SK-N-SH (cell line): ENCODE measurements around the gene UGCG. TPM values are rescaled to one million over a fixed set of nuclear protein-coding genes. Genes with fewer than 3 reads are reported as not detected.
A peak's percentile ranks its signal among the peaks of the same experiment; 100 is the strongest.

Experiments used
- CTCF ChIA-PET: fragments of 300-600, 350-600 bp; formaldehyde crosslinking; extraction: SDS; loops from one replicate; lab custom pipeline; 2021; lab: Yijun Ruan, JAX
- POLR2A ChIA-PET: fragments of 350-600 bp; sonication (Branson Sonifier 250); formaldehyde crosslinking; extraction: SDS; loops from one replicate; lab custom pipeline; 2020; ENCODE audit warnings: antibody characterized with exemption, inconsistent platforms; lab: Yijun Ruan, JAX
- DNase-seq: peaks from one replicate; pipeline ENCODE4 v3.0.0; 2012
- H2AFZ ChIP-seq: fragments of 200-600 bp; sonication (generic); 2 replicates; pipeline ENCODE4 v1.8.1; 2016; ENCODE audit warnings: antibody characterized with exemption, mild to moderate bottlenecking, low read depth
- H3F3A ChIP-seq: fragments of 200-600 bp; sonication (generic); replicated peaks from 2 replicates; pipeline ENCODE3; 2016; ENCODE audit warnings: antibody characterized with exemption, mild to moderate bottlenecking; ENCODE audit not compliant: insufficient read depth
- H3K27ac ChIP-seq, 2 experiments: fragments of 200-500 bp in 1 of 2; fragments of 200-600 bp in 1 of 2; sonication (Bioruptor generic) in 1 of 2; sonication (generic), shearing (Covaris generic) in 1 of 2; 2 replicates each; pipeline versions ENCODE4 v1.5.1 to v1.6.1; 2014 to 2016; ENCODE audit warnings: low read depth in 2 of 2, inconsistent platforms in 1 of 2, low read length in 1 of 2, mild to moderate bottlenecking in 1 of 2, mixed read lengths in 1 of 2
- H3K27me3 ChIP-seq: fragments of 200-600 bp; sonication (generic), shearing (Covaris generic); 2 replicates; pipeline ENCODE4 v1.6.1; 2016; ENCODE audit warnings: mixed run types; ENCODE audit not compliant: insufficient read depth
- H3K36me3 ChIP-seq, 2 experiments: fragments of 200-500 bp in 1 of 2; fragments of 200-600 bp in 1 of 2; sonication (Bioruptor generic) in 1 of 2; sonication (generic) in 1 of 2; replicated peaks in 1 of 2; 2 replicates each; pipeline versions ENCODE3 to v1.5.1; 2014 to 2016; ENCODE audit warnings: low read length in 1 of 2, mild to moderate bottlenecking in 1 of 2; ENCODE audit not compliant: insufficient read depth in 2 of 2, control insufficient read depth in 1 of 2
- H3K4me1 ChIP-seq, 2 experiments: fragments of 200-500 bp in 1 of 2; fragments of 200-600 bp in 1 of 2; sonication (Bioruptor generic) in 1 of 2; sonication (generic), shearing (Covaris generic) in 1 of 2; 2 replicates each; pipeline versions ENCODE4 v1.5.1 to v1.6.1; 2014 to 2016; ENCODE audit warnings: low read depth in 1 of 2, low read length in 1 of 2, mixed run types in 1 of 2; ENCODE audit not compliant: insufficient read depth in 2 of 2, control insufficient read depth in 1 of 2
- H3K4me2 ChIP-seq: fragments of 200-600 bp; sonication (generic), shearing (Covaris generic); 2 replicates; pipeline ENCODE4 v1.6.1; 2017; ENCODE audit warnings: mixed run types
- H3K4me3 ChIP-seq, 2 experiments: fragments of 200-500 bp in 1 of 2; fragments of 200-600 bp in 1 of 2; sonication (Bioruptor generic) in 1 of 2; sonication (generic), shearing (Covaris generic) in 1 of 2; 2 replicates each; pipeline versions ENCODE4 v1.5.1 to v1.8.1; 2014 to 2016; ENCODE audit warnings: low read depth in 2 of 2, inconsistent platforms in 1 of 2, low read length in 1 of 2, mild to moderate bottlenecking in 1 of 2, mixed read lengths in 1 of 2, moderate library complexity in 1 of 2
- H3K79me2 ChIP-seq: fragments of 200-600 bp; sonication (generic); 2 replicates; pipeline ENCODE4 v1.8.1; 2017; ENCODE audit warnings: mild to moderate bottlenecking; ENCODE audit not compliant: insufficient read depth
- H3K9ac ChIP-seq: fragments of 200-600 bp; sonication (generic); 2 replicates; pipeline ENCODE4 v1.6.1; 2017; ENCODE audit warnings: mixed run types
- H3K9me2 ChIP-seq: fragments of 200-600 bp; sonication (generic); 2 replicates; pipeline ENCODE4 v1.6.1; 2017; ENCODE audit warnings: mixed run types
- H3K9me3 ChIP-seq: fragments of 200-600 bp; sonication (generic); 2 replicates; pipeline ENCODE4 v1.6.1; 2017; ENCODE audit warnings: mixed run types, mild to moderate bottlenecking, moderate library complexity
- H4K20me1 ChIP-seq: fragments of 200-600 bp; sonication (generic); 2 replicates; pipeline ENCODE4 v1.6.1; 2017; ENCODE audit warnings: mild to moderate bottlenecking, mixed run types; ENCODE audit not compliant: insufficient read depth
- CTCF ChIP-seq: fragments of 200-600 bp; sonication (generic); IDR thresholded peaks from 2 replicates; pipeline ENCODE4 v1.6.1; 2017; ENCODE audit warnings: antibody characterized with exemption, mild to moderate bottlenecking, moderate library complexity
- ELF1 ChIP-seq: IDR thresholded peaks from 2 replicates; pipeline ENCODE4 v1.4.0; 2012
- EP300 ChIP-seq, 2 experiments: IDR thresholded peaks; 2 replicates each; pipeline versions ENCODE4 v1.4.0 to v1.6.1; 2012; ENCODE audit warnings: borderline replicate concordance in 1 of 2, low read depth in 1 of 2, low read length in 1 of 2
- EZH2phosphoT487 ChIP-seq: fragments of 200-600 bp; sonication (generic); IDR thresholded peaks from 2 replicates; pipeline ENCODE4 v1.6.1; 2017; ENCODE audit warnings: low read depth, mixed run types, mild to moderate bottlenecking, antibody characterized with exemption, moderate library complexity, borderline replicate concordance
- FOSL2 ChIP-seq: IDR thresholded peaks from 2 replicates; pipeline ENCODE4 v1.4.0; 2012; ENCODE audit warnings: low read depth, mild to moderate bottlenecking, moderate library complexity, borderline replicate concordance
- FOXM1 ChIP-seq: IDR thresholded peaks from 2 replicates; pipeline ENCODE4 v1.4.0; 2012; ENCODE audit warnings: low read depth, mild to moderate bottlenecking
- IRF3 ChIP-seq: fragments of 150-350 bp; IDR thresholded peaks from 2 replicates; pipeline ENCODE4 v1.6.1; 2016; ENCODE audit warnings: mild to moderate bottlenecking, low read depth, low read length
- JUND ChIP-seq: IDR thresholded peaks from 2 replicates; pipeline ENCODE4 v1.4.0; 2012
- MEF2A ChIP-seq: IDR thresholded peaks from 2 replicates; pipeline ENCODE4 v1.4.0; 2012; ENCODE audit warnings: low read depth, borderline replicate concordance
- MXI1 ChIP-seq: IDR thresholded peaks from 2 replicates; pipeline ENCODE4 v1.6.1; 2012; ENCODE audit warnings: mild to moderate bottlenecking, low read depth, low read length, improper control_type of control experiment
- NFIC ChIP-seq: IDR thresholded peaks from 2 replicates; pipeline ENCODE4 v1.4.0; 2012; ENCODE audit warnings: borderline replicate concordance
- PBX3 ChIP-seq: IDR thresholded peaks from 2 replicates; pipeline ENCODE4; 2012
- RAD21 ChIP-seq: IDR thresholded peaks from 2 replicates; pipeline ENCODE4 v1.6.1; 2012; ENCODE audit warnings: mild to moderate bottlenecking, low read length
- RCOR1 ChIP-seq: fragments of 150-350 bp; IDR thresholded peaks from 2 replicates; pipeline ENCODE4 v1.6.1; 2017; ENCODE audit warnings: antibody characterized with exemption, low read length
- REST ChIP-seq: IDR thresholded peaks from 2 replicates; pipeline ENCODE4 v1.6.1; 2012; ENCODE audit warnings: mild to moderate bottlenecking, low read depth, low read length, moderate library complexity
- RFX5 ChIP-seq: IDR thresholded peaks from 2 replicates; pipeline ENCODE4 v1.6.1; 2012; ENCODE audit warnings: mild to moderate bottlenecking, improper control_type of control experiment, low read length
- SIN3A ChIP-seq: IDR thresholded peaks from 2 replicates; pipeline ENCODE4 v1.6.1; 2012; ENCODE audit warnings: low read depth, mild to moderate bottlenecking, low read length, moderate library complexity, borderline replicate concordance
- SMC3 ChIP-seq: IDR thresholded peaks from 2 replicates; pipeline ENCODE4 v1.6.1; 2012; ENCODE audit warnings: low read depth, low read length, improper control_type of control experiment
- USF1 ChIP-seq: IDR thresholded peaks from 2 replicates; pipeline ENCODE4 v1.4.0; 2012; ENCODE audit warnings: low read depth, borderline replicate concordance
- YY1 ChIP-seq: IDR thresholded peaks from 2 replicates; pipeline ENCODE4 v1.4.0; 2012; ENCODE audit warnings: low read depth, mild to moderate bottlenecking
- ZBTB33 ChIP-seq: IDR thresholded peaks from 2 replicates; pipeline ENCODE4 v1.4.0; 2012; ENCODE audit warnings: low read depth, borderline replicate concordance
- WGBS: methylation state at CpG from one replicate; pipeline ENCODE4 v1.1.6; 2017; ENCODE audit warnings: low lambda C conversion rate; 5-methylcytosine and 5-hydroxymethylcytosine counted together
- polyA plus RNA-seq, 3 experiments: library from polyadenylated mRNA; depleted of rRNA; stranded (reverse); fragments of >200 nt; gene quantifications; 2 replicates each; pipeline ENCODE4 v1.2.3, GENCODE V29; 2012

Gene UGCG
- polyA plus RNA-seq, 1 of the 3 experiments (the other 2 are of a cell fraction) = 20.0 TPM

GRCh38 chr9:111957856-111958631 lies 61.4 kb downstream of the UGCG start:
- ChIA-PET POLR2A (no interaction called here), CTCF (no interaction called here)
- Histone ChIP-seq H3K9me2 (no peaks in the 10 kb centered on the region), H3K4me1 (peaks cover 0 to 27% of the 10 kb centered on the region in 2 experiments; a peak in 1 of 4 replicates), H3K9ac (peak overlapping the region; percentile 61), H3K4me2 (peak overlapping the region; percentile 61), H2AFZ (peak overlapping the region; percentile 71), H3K36me3 (no peaks in the 10 kb centered on the region), H3K27ac (peak overlapping the region; percentile 76 to 85; a peak in 3 of 4 replicates), H3F3A (peaks cover 21% of the 10 kb centered on the region), H3K79me2 (no peaks in the 10 kb centered on the region), H4K20me1 (no peaks in the 10 kb centered on the region), H3K9me3 (no peaks in the 10 kb centered on the region), H3K4me3 (peak overlapping the region; percentile 37 to 41; a peak in 3 of 4 replicates), H3K27me3 (no peaks in the 10 kb centered on the region)
- DNase-seq = no peak
- WGBS = 4% methylated on average over 3 of the region's 3 CpGs
- TF ChIP-seq MXI1 (no peak), RAD21 (no peak), SMC3 (peak; percentile 5; the same call in 1 of the 2 replicates), MEF2A (no peak), CTCF (no peak), EZH2phosphoT487 (no peak), REST (no peak), YY1 (no peak), ELF1 (no peak), ZBTB33 (peak; percentile 29; the same call in 1 of the 2 replicates), USF1 (no peak), SIN3A (peak; percentile 46; the same call in 1 of the 2 replicates), IRF3 (no peak), EP300 (IDR thresholded peaks at IDR 0.05; ENCODE audit: borderline replicate concordance in 1 of 2, low read depth in 1 of 2, low read length in 1 of 2) (peak in 1 of 2 experiments; percentile 81; a peak in 1 of 4 replicates), RCOR1 (no peak), PBX3 (peak; percentile 76), FOSL2 (peak; percentile 55; the same call in 1 of the 2 replicates), JUND (peak; percentile 74), RFX5 (no peak), FOXM1 (no peak), NFIC (peak; percentile 54; the same call in 1 of the 2 replicates)
